Activated CD8-positive, alpha-beta memory T cell treated with anti-CD3 and anti-CD28 coated beads for 48 hours (primary cell): ENCODE data around the gene GBF1.
"Not testable (repeated sequence)": the region's sequence is repeated elsewhere in the genome, so short reads cannot be mapped to it uniquely, and the experiment has no call there.

Source experiments
- DNase-seq, 3 experiments: peaks; one replicate each; pipeline ENCODE4 v3.0.0-alpha.2; 2020; ENCODE audit warnings: low read depth in 2 of 3, low spot score in 2 of 3

Gene GBF1

GRCh38 chr10:102301332-102301731 lies 56.0 kb downstream of the GBF1 start:
- not testable (repeated sequence) for DNase-seq

GRCh38 chr10:102302611-102303010 lies 57.3 kb downstream of the GBF1 start:
- DNase-seq = no peak

GRCh38 chr10:102306006-102306405 lies 60.7 kb downstream of the GBF1 start:
- DNase-seq = no peak

- DNase-seq = no peak
These were observed 61.4 kb downstream of the GBF1 start for GRCh38 chr10:102306710-102307109.

GRCh38 chr10:102308318-102308717 lies 63.0 kb downstream of the GBF1 start:
- not testable (repeated sequence) for DNase-seq

GRCh38 chr10:102309236-102309635 lies 63.9 kb downstream of the GBF1 start:
- DNase-seq = no peak

GRCh38 chr10:102309916-102310315 lies 64.6 kb downstream of the GBF1 start:
- no peak for DNase-seq

GRCh38 chr10:102310361-102311024 lies 65.2 kb downstream of the GBF1 start:
- DNase-seq = no peak

- no peak for DNase-seq
These were observed 65.7 kb downstream of the GBF1 start for GRCh38 chr10:102311025-102311420.

- no peak for DNase-seq
These were observed 67.4 kb downstream of the GBF1 start for GRCh38 chr10:102312683-102313082.

- DNase-seq = no peak
These were observed 68.0 kb downstream of the GBF1 start for GRCh38 chr10:102313221-102313896.

GRCh38 chr10:102314801-102315200 lies 69.5 kb downstream of the GBF1 start:
- DNase-seq = no peak

GRCh38 chr10:102316421-102316820 lies 71.1 kb downstream of the GBF1 start:
- no peak for DNase-seq

GRCh38 chr10:102322914-102323313 lies 77.6 kb downstream of the GBF1 start:
- DNase-seq = no peak

- no peak for DNase-seq
These were observed 78.7 kb downstream of the GBF1 start for GRCh38 chr10:102324061-102324460.

- no peak for DNase-seq
These were observed 80.7 kb downstream of the GBF1 start for GRCh38 chr10:102326031-102326430.

GRCh38 chr10:102327002-102327401 lies 81.7 kb downstream of the GBF1 start:
- DNase-seq = no peak

GRCh38 chr10:102327641-102328040 lies 82.3 kb downstream of the GBF1 start:
- no peak for DNase-seq

- no peak for DNase-seq
These were observed 87.4 kb downstream of the GBF1 start for GRCh38 chr10:102332772-102333171.

- DNase-seq = no peak
These were observed 88.8 kb downstream of the GBF1 start for GRCh38 chr10:102334101-102334500.

- DNase-seq = no peak
These were observed 89.9 kb downstream of the GBF1 start for GRCh38 chr10:102335184-102335583.

- no peak for DNase-seq
These were observed 95.8 kb downstream of the GBF1 start for GRCh38 chr10:102341038-102341688.
